HG03196 (cell line): Measurements from ENCODE around the gene ABHD12.
"Not testable (repeated sequence)": the region's sequence is repeated elsewhere in the genome, so short reads cannot be mapped to it uniquely, and the experiment has no call there.

Experiments
- ATAC-seq: cut with Tn5 transposase; IDR thresholded peaks from one replicate; pipeline ENCODE4 v1.9.1; 2021; ENCODE audit not compliant: unreplicated experiment

ABHD12 gene

GRCh38 chr20:25355011-25355595, 35.5 kb downstream of the ABHD12 start:
- ATAC-seq, result no peak

- ATAC-seq, result no peak
These were observed 36.6 kb downstream of the ABHD12 start for GRCh38 chr20:25353747-25354705.

GRCh38 chr20:25353353-25353746, 37.3 kb downstream of the ABHD12 start:
- no peak for ATAC-seq

- ATAC-seq, result no peak
These were observed 37.9 kb downstream of the ABHD12 start for GRCh38 chr20:25352746-25353145.

- ATAC-seq, result no peak
These were observed 39.6 kb downstream of the ABHD12 start for GRCh38 chr20:25351024-25351360.

- no peak for ATAC-seq
These were observed 44.3 kb downstream of the ABHD12 start for GRCh38 chr20:25346349-25346748.

- no peak for ATAC-seq
These were observed 44.9 kb downstream of the ABHD12 start for GRCh38 chr20:25345721-25346120.

GRCh38 chr20:25344634-25345033, 46.0 kb downstream of the ABHD12 start:
- ATAC-seq, result no peak

- ATAC-seq, result no peak
These were observed 48.6 kb downstream of the ABHD12 start for GRCh38 chr20:25341716-25342680.

GRCh38 chr20:25340380-25340779, 50.3 kb downstream of the ABHD12 start:
- ATAC-seq, result no peak

- ATAC-seq, result no peak
These were observed 51.0 kb downstream of the ABHD12 start for GRCh38 chr20:25339608-25340007.

GRCh38 chr20:25338112-25339023, 52.3 kb downstream of the ABHD12 start:
- no peak for ATAC-seq

GRCh38 chr20:25336561-25337422, 53.8 kb downstream of the ABHD12 start:
- ATAC-seq, result no peak

- not testable (repeated sequence) for ATAC-seq
These were observed 55.7 kb downstream of the ABHD12 start for GRCh38 chr20:25334972-25335371.

- no peak for ATAC-seq
These were observed 61.6 kb downstream of the ABHD12 start for GRCh38 chr20:25328954-25329498.

GRCh38 chr20:25327521-25328235, 63.0 kb downstream of the ABHD12 start:
- no peak for ATAC-seq

GRCh38 chr20:25325997-25326396, 64.6 kb downstream of the ABHD12 start:
- no peak for ATAC-seq

- no peak for ATAC-seq
These were observed 65.6 kb downstream of the ABHD12 start for GRCh38 chr20:25325073-25325472.
